Adrenal gland (tissue), 12 donors: Measurements from ENCODE around the gene DPEP2NB. TPM values are rescaled to one million over a fixed set of nuclear protein-coding genes. Genes with fewer than 3 reads are reported as not detected.

Experiments
- DNase-seq, 7 donors: peaks; one replicate each; pipeline ENCODE4 v3.0.0-alpha.2; 2019 to 2020
- H3K27ac ChIP-seq, 5 donors: fragments of 200-600 bp; sonication (generic) in 4 of 5; 1 replicate in 3 of 5; 2 replicates in 2 of 5; pipeline versions ENCODE4 v1.5.1 to v1.8.0; 2016 to 2020; ENCODE audit warnings: mild to moderate bottlenecking in 1 of 5
- H3K27me3 ChIP-seq: fragments of 200-600 bp; 2 replicates; pipeline ENCODE4 v1.8.0; 2021
- H3K36me3 ChIP-seq, 2 donors: fragments of 200-600 bp; replicated peaks in 1 of 2; 1 replicate in 1 of 2; 2 replicates in 1 of 2; pipeline versions ENCODE4 v1.5.1 to v1.8.0; 2018 to 2022
- H3K4me1 ChIP-seq, 2 donors: fragments of 200-600 bp; replicated peaks in 1 of 2; 1 replicate in 1 of 2; 2 replicates in 1 of 2; pipeline versions ENCODE4 v1.5.1 to v1.8.0; 2018 to 2021
- H3K4me3 ChIP-seq, 4 donors: fragments of 200-600 bp; sonication (generic) in 3 of 4; one replicate each; pipeline ENCODE4 v1.5.1; 2016 to 2018
- H3K9me3 ChIP-seq, 3 donors: fragments of 200-600 bp; sonication (generic) in 1 of 3; replicated peaks in 1 of 3; 1 replicate in 2 of 3; 2 replicates in 1 of 3; pipeline versions ENCODE4 v1.5.1 to v1.8.0; 2016 to 2021
- POLR2A ChIP-seq, 2 donors: fragments of 450-650 bp; IDR thresholded peaks; one replicate each; pipeline ENCODE4 v1.6.1; 2017; ENCODE audit warnings: antibody characterized with exemption in 2 of 2, mild to moderate bottlenecking in 2 of 2, moderate library complexity in 1 of 2
- WGBS, 4 donors: extraction: QIAGEN DNeasy Blood & Tissue Kit in 2 of 4; methylation state at CpG; one replicate each; pipeline versions ENCODE4 v1.1.5 to v1.1.7; 2013 to 2017; 5-methylcytosine and 5-hydroxymethylcytosine counted together
- intact Hi-C, 2 donors: fragments of 100-400 bp; cut with DNase I; formaldehyde crosslinking; loops; one replicate each; pipeline versions ENCODE4 v1.14.1 to v1.15.0; 2022 to 2023
- polyA plus RNA-seq, 3 donors: library from polyadenylated mRNA; stranded (reverse); fragments of 200-250 nt in 2 of 3; fragments of 350-450 nt in 1 of 3; fragmentation: Illumina TruSeq in 1 of 3; extraction: RNeasy Lipid Tissue Mini Kit (QIAGEN cat#74804) in 1 of 3; gene quantifications; one replicate each; pipeline ENCODE4 v1.2.3, GENCODE V29; 2013 to 2014
- total RNA-seq, 9 donors: library from RNA; depleted of rRNA in 4 of 9; stranded (reverse); fragments of >200 nt in 4 of 9; fragments of 120-200 nt in 1 of 9; fragmentation: NEBNext Ultra II Directional in 1 of 9; extraction: Animal tissue kit (Norgen Biotek cat#: 25700) in 1 of 9; gene quantifications; one replicate each; pipeline versions ENCODE4 v1.1.0 to v1.2.4, GENCODE V29; 2013 to 2023
- TF ChIP-seq, protein P1 (sequence below), 6 experiments: fragments of 450-650 bp in 4 of 6; fragments of 200-600 bp in 2 of 6; sonication (generic) in 1 of 6; IDR thresholded peaks; 1 replicate in 5 of 6; 2 replicates in 1 of 6; pipeline versions ENCODE4 v1.5.1 to v1.8.0; 2016 to 2021; ENCODE audit warnings: antibody characterized with exemption in 6 of 6, mild to moderate bottlenecking in 2 of 6, moderate library complexity in 1 of 6
- donor health status: healthy with polysubstance abuse.
- donor health status: Bipolar disorder and iron deficiency.
- donor health status: DM: yes; HTN: yes; CAD: no.
- donor health status: DM: no; HTN: no; CAD: no.
- donor health status: DM: no; HTN: no; CAD: no.
- donor health status: DM: yes; HTN: yes; CAD: no.

DPEP2NB gene
- total and polyA plus RNA-seq, 12 donors: not detected

DNA sequence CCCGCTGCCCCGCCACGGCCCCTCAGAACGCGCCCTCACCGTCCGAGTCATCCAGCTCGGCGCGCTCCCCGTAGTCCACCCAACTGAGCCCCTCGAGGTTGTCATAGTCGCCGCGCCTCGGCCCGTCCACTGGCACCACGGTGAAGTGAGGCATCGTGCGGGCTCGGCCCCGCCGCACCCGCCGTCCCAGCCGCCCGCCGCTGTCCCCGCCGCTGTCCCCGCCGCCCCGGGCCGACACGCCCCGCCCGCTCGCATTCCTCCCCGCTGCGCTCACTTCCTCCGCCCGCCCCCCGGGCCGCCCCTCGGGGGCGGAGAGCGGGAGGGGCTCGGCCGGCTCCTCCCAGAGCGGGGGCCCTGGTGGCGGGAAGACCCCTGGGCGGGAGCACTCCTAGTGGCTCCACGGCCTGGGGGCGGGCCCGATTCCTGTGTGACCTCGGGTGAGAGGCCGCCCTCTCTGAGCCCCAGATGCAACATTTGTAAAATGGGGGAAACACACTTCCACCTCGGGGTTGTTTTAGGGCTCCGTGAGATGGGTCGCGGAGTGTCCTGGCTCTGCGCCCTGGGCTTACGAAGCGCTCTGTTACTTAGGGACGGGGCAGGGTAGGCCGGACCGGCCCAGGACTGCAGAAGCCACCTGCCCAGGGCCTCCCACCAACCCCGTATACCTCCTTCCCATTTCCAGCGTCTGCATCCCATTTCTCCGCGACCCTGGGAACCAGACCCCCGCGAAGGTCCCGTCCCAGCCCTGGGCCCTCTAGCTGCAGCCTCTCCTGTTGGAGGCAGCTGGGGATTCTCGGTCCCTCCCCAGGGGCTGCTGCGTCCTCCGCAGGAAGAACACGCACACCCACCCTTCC is 47.1 kb downstream of the DPEP2NB start, which contains the start of gene SLC12A4:
Gene SLC12A4 (minus strand): TSS at position 238 of the 854 bp plus-strand sequence. CDS start 84 bp downstream, at position 154.
- Histone ChIP-seq H3K36me3 (no peaks in the 10 kb centered on the region), H3K27ac (peak within 1 kb of the TSS; percentile 41 to 100 (median 87)), H3K9me3 (no peaks in the 10 kb centered on the region), H3K4me3 (peak within 1 kb of the TSS; percentile 47 to 99 (median 78)), H3K4me1 (peaks cover 22 to 36% of the 10 kb centered on the region in 2 donors), H3K27me3 (no peaks in the 10 kb centered on the region)
- peak; percentile 83 to 88 (median 87) for DNase-seq
- intact Hi-C loops: no loop called here
- 0 to 2% (median 1%) methylated on average over 5 to 78 of the region's 78 CpGs for WGBS, 4 donors
- TF ChIP-seq, protein P1, sequence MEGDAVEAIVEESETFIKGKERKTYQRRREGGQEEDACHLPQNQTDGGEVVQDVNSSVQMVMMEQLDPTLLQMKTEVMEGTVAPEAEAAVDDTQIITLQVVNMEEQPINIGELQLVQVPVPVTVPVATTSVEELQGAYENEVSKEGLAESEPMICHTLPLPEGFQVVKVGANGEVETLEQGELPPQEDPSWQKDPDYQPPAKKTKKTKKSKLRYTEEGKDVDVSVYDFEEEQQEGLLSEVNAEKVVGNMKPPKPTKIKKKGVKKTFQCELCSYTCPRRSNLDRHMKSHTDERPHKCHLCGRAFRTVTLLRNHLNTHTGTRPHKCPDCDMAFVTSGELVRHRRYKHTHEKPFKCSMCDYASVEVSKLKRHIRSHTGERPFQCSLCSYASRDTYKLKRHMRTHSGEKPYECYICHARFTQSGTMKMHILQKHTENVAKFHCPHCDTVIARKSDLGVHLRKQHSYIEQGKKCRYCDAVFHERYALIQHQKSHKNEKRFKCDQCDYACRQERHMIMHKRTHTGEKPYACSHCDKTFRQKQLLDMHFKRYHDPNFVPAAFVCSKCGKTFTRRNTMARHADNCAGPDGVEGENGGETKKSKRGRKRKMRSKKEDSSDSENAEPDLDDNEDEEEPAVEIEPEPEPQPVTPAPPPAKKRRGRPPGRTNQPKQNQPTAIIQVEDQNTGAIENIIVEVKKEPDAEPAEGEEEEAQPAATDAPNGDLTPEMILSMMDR (IDR thresholded peaks at IDR 0.05): peak in 1 of 6 experiments; percentile 10
- TF ChIP-seq POLR2A (IDR thresholded peaks at IDR 0.05): peak; percentile 77 to 84

DNA sequence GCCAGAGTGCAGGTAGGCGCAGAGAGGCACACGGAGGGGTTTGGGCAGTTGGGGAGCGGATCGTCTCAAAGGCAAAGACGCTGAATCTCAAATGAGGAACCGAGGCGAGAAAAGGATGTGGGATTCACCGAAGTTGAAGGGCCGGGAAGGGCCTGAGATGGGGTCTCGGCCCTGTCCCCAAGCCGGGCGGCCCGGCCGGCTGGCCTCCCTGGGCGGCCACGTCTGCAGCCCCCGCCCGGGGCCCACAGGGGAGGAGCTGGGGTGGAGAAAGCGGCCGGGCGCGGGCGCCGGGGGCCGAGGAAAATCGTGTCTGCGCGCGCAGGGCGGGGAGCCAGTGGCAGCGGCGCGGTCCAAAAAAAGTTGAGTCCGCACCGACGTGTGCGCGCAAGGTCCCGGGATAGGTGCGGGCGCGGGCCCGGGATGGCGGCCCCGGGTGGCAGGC is 47.7 kb downstream of the DPEP2NB start:
- intact Hi-C loops: no loop called here
- Histone ChIP-seq H3K4me1 (peaks cover 22 to 40% of the 10 kb centered on the region in 2 donors), H3K27ac (peak overlapping the region; percentile 11 to 100 (median 87)), H3K27me3 (no peaks in the 10 kb centered on the region), H3K4me3 (peak overlapping the region; percentile 47 to 99 (median 78)), H3K36me3 (peaks cover 0 to 5% of the 10 kb centered on the region in 2 donors), H3K9me3 (no peaks in the 10 kb centered on the region)
- TF ChIP-seq, protein P1 (IDR thresholded peaks at IDR 0.05): no peak
- no peak for TF ChIP-seq POLR2A (IDR thresholded peaks at IDR 0.05)
- WGBS, 4 donors: 0 to 2% (median 0%) methylated on average over 10 to 45 of the region's 45 CpGs
- DNase-seq: peak in 2 of 7 donors; percentile 46 to 51

DNA sequence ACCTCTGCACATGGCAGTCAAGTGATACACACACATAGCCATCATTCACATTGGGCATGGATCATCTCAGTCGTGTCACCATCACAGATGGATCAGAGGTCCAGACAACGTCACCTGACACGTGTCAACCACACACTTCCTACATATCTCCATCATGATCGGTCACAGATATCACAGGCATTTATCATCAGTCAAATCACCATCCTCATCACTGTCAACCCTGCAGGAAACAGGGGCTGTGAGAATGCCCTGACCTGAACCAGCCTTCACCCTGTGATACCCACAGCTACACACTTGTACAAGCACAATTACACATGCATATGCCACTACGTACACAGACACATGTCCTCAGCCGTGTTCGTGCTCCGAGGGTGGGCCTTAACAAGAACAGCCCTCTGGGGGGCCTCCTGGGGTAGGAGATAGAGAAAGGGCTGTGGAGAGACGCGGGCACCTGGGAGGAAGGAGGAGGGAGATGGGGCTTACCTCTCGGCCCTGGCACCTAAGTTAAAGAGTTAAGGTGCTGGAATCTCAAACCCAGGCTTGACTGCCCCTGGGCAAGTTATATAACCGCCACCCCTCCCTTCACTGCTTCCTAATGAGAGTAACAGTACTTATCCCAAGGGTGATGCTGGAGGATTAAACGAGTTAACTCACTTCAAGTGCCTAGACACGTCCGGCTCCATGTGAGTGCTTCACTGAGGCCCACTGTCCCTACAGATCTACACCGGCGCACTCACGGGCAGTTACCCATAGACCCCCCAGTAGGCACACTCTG is 48.3 kb downstream of the DPEP2NB start:
- peak overlapping the region; percentile 41 to 100 (median 87) for H3K27ac ChIP-seq
- DNase-seq: no peak
- peaks cover 22 to 40% of the 10 kb centered on the region in 2 donors for H3K4me1 ChIP-seq
- TF ChIP-seq, protein P1 (IDR thresholded peaks at IDR 0.05): no peak
- no peak for TF ChIP-seq POLR2A (IDR thresholded peaks at IDR 0.05)
- H3K4me3 ChIP-seq: peak overlapping the region; percentile 47 to 99 (median 78)
- H3K36me3 ChIP-seq: peaks cover 0 to 11% of the 10 kb centered on the region in 2 donors
- intact Hi-C loops: no loop called here
- H3K9me3 ChIP-seq: no peaks in the 10 kb centered on the region
- H3K27me3 ChIP-seq: no peaks in the 10 kb centered on the region
- WGBS, 4 donors: 10 to 14% (median 11%) methylated on average over 17 to 18 of the region's 18 CpGs
